HL-60 (cell line): ENCODE measurements around the gene ANKRD9.

Experiments used
- CTCF ChIP-seq: IDR thresholded peaks from one replicate; pipeline ENCODE4 v1.5.1; 2011; ENCODE audit warnings: low read length, control low read depth, inconsistent platforms; ENCODE audit not compliant: insufficient read depth
- GABPA ChIP-seq: IDR thresholded peaks from 2 replicates; pipeline ENCODE4 v1.6.1; 2012; ENCODE audit warnings: low read depth
- POLR2AphosphoS5 ChIP-seq: IDR thresholded peaks from 2 replicates; pipeline ENCODE4 v1.6.1; 2012; ENCODE audit warnings: low read depth
- REST ChIP-seq: IDR thresholded peaks from 2 replicates; pipeline ENCODE4 v1.6.1; 2012; ENCODE audit warnings: low read depth; ENCODE audit not compliant: insufficient replicate concordance
- SPI1 ChIP-seq: IDR thresholded peaks from 2 replicates; pipeline ENCODE4 v1.6.1; 2012; ENCODE audit warnings: low read depth, mild to moderate bottlenecking, borderline replicate concordance

- no peak for TF ChIP-seq CTCF
- TF ChIP-seq GABPA = no peak
- no peak for TF ChIP-seq POLR2AphosphoS5
- TF ChIP-seq REST = no peak
- no peak for TF ChIP-seq SPI1
Observed at GRCh38 chr14:102464006-102464405, 45.6 kb downstream of the ANKRD9 start.
